K562 (cell line): ENCODE data around the gene ADAR. TPM values are rescaled to one million over a fixed set of nuclear protein-coding genes. Genes with fewer than 3 reads are reported as not detected.

Source experiments
- ARID4B ChIP-seq: sonication (generic); formaldehyde crosslinking; IDR thresholded peaks from 2 replicates; pipeline ENCODE4 v1.8.0; 2022; ENCODE audit warnings: mild to moderate bottlenecking, missing genetic modification reagents
- BDP1 ChIP-seq: IDR thresholded peaks from 3 replicates; pipeline ENCODE4 v1.6.1; 2011; ENCODE audit not compliant: insufficient read length, insufficient read depth
- FOXA3 ChIP-seq, 2 experiments: fragments of 450-650 bp in 1 of 2; sonication (generic) in 1 of 2; formaldehyde crosslinking; IDR thresholded peaks in 1 of 2; conservative IDR thresholded peaks in 1 of 2; 2 replicates each; pipeline versions ENCODE4 v1.4.0 to v1.8.0; 2020 to 2022; ENCODE audit warnings: mild to moderate bottlenecking in 2 of 2, missing genetic modification reagents in 1 of 2
- NR2C2 ChIP-seq, 2 experiments: fragments of 200-800 bp in 1 of 2; sonication (Bioruptor generic) in 1 of 2; sonication (generic) in 1 of 2; formaldehyde crosslinking in 1 of 2; IDR thresholded peaks; 2 replicates each; pipeline versions ENCODE4 v1.6.1 to v1.8.0; 2016 to 2022; ENCODE audit warnings: mild to moderate bottlenecking in 1 of 2, missing compliant biosample characterization in 1 of 2, missing genetic modification characterization in 1 of 2, missing genetic modification reagents in 1 of 2
- PML ChIP-seq: IDR thresholded peaks from 2 replicates; pipeline ENCODE4 v1.6.1; 2012; ENCODE audit warnings: low read length, inconsistent platforms
- RUNX1 ChIP-seq: sonication (generic); IDR thresholded peaks from 2 replicates; pipeline ENCODE4 v1.6.1; 2016; ENCODE audit warnings: antibody characterized with exemption, low read depth
- SRSF3 ChIP-seq: fragments of 200-400 bp; formaldehyde crosslinking; IDR thresholded peaks from 2 replicates; pipeline ENCODE4 v1.6.1; 2016; ENCODE audit warnings: mild to moderate bottlenecking, low read length, moderate library complexity; ENCODE audit not compliant: insufficient read depth
- ZFP36 ChIP-seq: fragments of 150-350 bp; IDR thresholded peaks from 2 replicates; pipeline ENCODE4 v1.6.1; 2018; ENCODE audit warnings: low read length, low read depth; ENCODE audit not compliant: partially characterized antibody
- ZNF592 ChIP-seq: fragments of 450-650 bp; IDR thresholded peaks from 2 replicates; pipeline ENCODE4 v1.6.1; 2017; ENCODE audit warnings: antibody characterized with exemption, mild to moderate bottlenecking
- polyA plus RNA-seq, 8 experiments: library from polyadenylated mRNA; depleted of rRNA in 4 of 8; stranded (reverse) in 5 of 8; unstranded in 3 of 8; fragments of >200 nt; fragmentation: Nextera tagmentation in 2 of 8; fragmentation: Illumina TruSeq in 1 of 8; extraction: Ambion mirVana in 2 of 8; extraction: Trizol in 1 of 8; gene quantifications; 2 replicates each; pipeline versions ENCODE4 v1.2.1 to v1.2.3, GENCODE V29; 2011 to 2014; ENCODE audit warnings: inconsistent platforms in 1 of 8, missing spikeins in 1 of 8
- total RNA-seq, 7 experiments: library from RNA; depleted of rRNA in 6 of 7; stranded (reverse); fragments of >200 nt in 6 of 7; fragmentation: Illumina TruSeq in 2 of 7; extraction: Trizol in 2 of 7; gene quantifications; 2 replicates each; pipeline versions ENCODE4 v1.2.1 to v1.2.3, GENCODE V29; 2011 to 2021; ENCODE audit warnings: low replicate concordance in 1 of 7
- TF ChIP-seq, protein P1 (sequence below), 2 experiments: fragments of 200-800 bp in 1 of 2; sonication (Bioruptor generic) in 1 of 2; sonication (generic) in 1 of 2; formaldehyde crosslinking in 1 of 2; IDR thresholded peaks in 1 of 2; conservative IDR thresholded peaks in 1 of 2; 2 replicates each; pipeline versions ENCODE4 v1.5.0 to v1.6.1; 2016 to 2020; ENCODE audit warnings: missing compliant biosample characterization in 1 of 2, missing genetic modification characterization in 1 of 2, missing genetic modification reagents in 1 of 2
- TF ChIP-seq, protein P2 (sequence below), 2 experiments: IDR thresholded peaks; 2 replicates each; pipeline ENCODE4 v1.6.1; 2012; ENCODE audit warnings: improper control_type of control experiment in 2 of 2, low read depth in 2 of 2, low read length in 2 of 2, borderline replicate concordance in 1 of 2

Gene ADAR
- total and polyA plus RNA-seq, 9 of the 15 experiments (the other 6 are each of a cell fraction or from before 2014, with no cell fraction given): 30.1 to 123 (median 60.2) TPM

GRCh38 chr1:154627257-154628120 lies 19.5 kb upstream of the ADAR start (continued):
- TF ChIP-seq ZNF592 (no peak), BDP1 (no peak), PML (peak; percentile 22; the same call in 1 of the 2 replicates), NR2C2 (CRISPR knock-in tag; IDR thresholded peaks at IDR 0.05) (no peak), NR2C2 (tag; IDR thresholded peaks at IDR 0.05) (peak; percentile 62; the same call in 1 of the 2 replicates), RUNX1 (peak; percentile 29; the same call in 1 of the 2 replicates), SRSF3 (0 out of 2 replicates have a peak, but pooled peaks have one; percentile 25), FOXA3 (CRISPR knock-in tag; conservative IDR thresholded peaks at IDR 0.05 in 1 of 2, IDR thresholded peaks at IDR 0.05 in 1 of 2) (peak in 1 of 2 experiments; percentile 46; a peak in 1 of 4 replicates), ZFP36 (no peak), ARID4B (peak; percentile 20; the same call in 1 of the 2 replicates)
- TF ChIP-seq, protein P1, sequence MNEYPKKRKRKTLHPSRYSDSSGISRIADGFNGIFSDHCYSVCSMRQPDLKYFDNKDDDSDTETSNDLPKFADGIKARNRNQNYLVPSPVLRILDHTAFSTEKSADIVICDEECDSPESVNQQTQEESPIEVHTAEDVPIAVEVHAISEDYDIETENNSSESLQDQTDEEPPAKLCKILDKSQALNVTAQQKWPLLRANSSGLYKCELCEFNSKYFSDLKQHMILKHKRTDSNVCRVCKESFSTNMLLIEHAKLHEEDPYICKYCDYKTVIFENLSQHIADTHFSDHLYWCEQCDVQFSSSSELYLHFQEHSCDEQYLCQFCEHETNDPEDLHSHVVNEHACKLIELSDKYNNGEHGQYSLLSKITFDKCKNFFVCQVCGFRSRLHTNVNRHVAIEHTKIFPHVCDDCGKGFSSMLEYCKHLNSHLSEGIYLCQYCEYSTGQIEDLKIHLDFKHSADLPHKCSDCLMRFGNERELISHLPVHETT (CRISPR knock-in tag; conservative IDR thresholded peaks at IDR 0.05 in 1 of 2, IDR thresholded peaks at IDR 0.05 in 1 of 2): no peak; a peak in 1 of 4 replicates
- TF ChIP-seq, protein P2, sequence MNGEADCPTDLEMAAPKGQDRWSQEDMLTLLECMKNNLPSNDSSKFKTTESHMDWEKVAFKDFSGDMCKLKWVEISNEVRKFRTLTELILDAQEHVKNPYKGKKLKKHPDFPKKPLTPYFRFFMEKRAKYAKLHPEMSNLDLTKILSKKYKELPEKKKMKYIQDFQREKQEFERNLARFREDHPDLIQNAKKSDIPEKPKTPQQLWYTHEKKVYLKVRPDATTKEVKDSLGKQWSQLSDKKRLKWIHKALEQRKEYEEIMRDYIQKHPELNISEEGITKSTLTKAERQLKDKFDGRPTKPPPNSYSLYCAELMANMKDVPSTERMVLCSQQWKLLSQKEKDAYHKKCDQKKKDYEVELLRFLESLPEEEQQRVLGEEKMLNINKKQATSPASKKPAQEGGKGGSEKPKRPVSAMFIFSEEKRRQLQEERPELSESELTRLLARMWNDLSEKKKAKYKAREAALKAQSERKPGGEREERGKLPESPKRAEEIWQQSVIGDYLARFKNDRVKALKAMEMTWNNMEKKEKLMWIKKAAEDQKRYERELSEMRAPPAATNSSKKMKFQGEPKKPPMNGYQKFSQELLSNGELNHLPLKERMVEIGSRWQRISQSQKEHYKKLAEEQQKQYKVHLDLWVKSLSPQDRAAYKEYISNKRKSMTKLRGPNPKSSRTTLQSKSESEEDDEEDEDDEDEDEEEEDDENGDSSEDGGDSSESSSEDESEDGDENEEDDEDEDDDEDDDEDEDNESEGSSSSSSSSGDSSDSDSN (IDR thresholded peaks at IDR 0.05; ENCODE audit: borderline replicate concordance in 1 of 2, low read depth in 2 of 2, low read length in 2 of 2): no peak
